ENCODE measurements around the gene ECSCR. TPM values are rescaled to one million over a fixed set of nuclear protein-coding genes. Genes with fewer than 3 reads are reported as not detected.

The ECSCR gene
- total and polyA plus RNA-seq, 5 donors from 2014 or later, result 0.23 to 1.6 (median 0.78) TPM; not detected in 1

DNA sequence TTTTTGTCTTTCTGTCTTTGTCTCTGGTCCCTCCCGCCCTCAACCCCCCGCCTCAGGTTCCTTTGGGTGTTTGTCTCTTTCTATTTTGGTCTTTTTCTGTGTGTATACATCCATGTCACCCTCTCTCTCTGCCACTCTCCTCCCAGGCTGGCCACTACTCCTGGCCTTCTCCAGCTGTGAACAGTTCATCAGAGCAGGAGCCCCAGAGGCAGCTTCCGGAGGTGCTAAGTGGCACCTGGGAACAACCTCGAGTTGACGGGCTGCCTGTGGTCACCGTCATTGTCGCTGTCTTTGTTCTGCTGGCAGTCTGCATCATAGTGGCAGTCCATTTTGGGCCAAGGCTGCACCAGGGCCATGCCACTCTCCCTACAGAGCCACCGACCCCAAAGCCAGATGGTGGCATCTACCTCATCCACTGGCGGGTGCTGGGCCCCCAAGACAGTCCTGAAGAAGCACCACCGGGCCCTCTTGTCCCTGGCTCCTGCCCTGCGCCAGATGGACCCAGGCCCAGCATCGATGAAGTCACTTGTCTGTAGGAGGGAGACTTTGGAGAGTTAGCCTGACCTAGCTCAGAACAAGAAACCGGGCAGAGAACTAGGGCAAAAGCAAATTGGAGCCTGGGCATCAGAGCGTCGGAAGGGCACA lies 10.0 kb upstream of the ECSCR start:
- Histone ChIP-seq H3K9me3 (ENCODE audit: control insufficient read depth in 2 of 2, low read length in 2 of 2) (no peaks in the 10 kb centered on the region), H3K4me3 (ENCODE audit: low read depth, low read length) (no peak overlapping the region), H3K4me1 (ENCODE audit: control insufficient read depth, insufficient read depth, low read length, poor library complexity, severe bottlenecking) (peaks cover 81% of the 10 kb centered on the region), H3K27ac (ENCODE audit: insufficient read depth, low read length, poor library complexity, severe bottlenecking) (peak overlapping the region; percentile 66), H3K27me3 (ENCODE audit: control insufficient read depth, insufficient read depth, low read length) (no peaks in the 10 kb centered on the region), H3K36me3 (ENCODE audit: control insufficient read depth, insufficient read depth, low read length) (peaks cover 24% of the 10 kb centered on the region)
- no peak for ATAC-seq (ENCODE audit: low read depth in 2 of 2)
- Mint-ChIP-seq H3K4me3 (peak overlapping the region; percentile 84 to 93 (median 88)), H3K27ac (peak overlapping the region; percentile 96 to 98 (median 97)), H3K9me3 (no peaks in the 10 kb centered on the region), H3K27me3 (no peaks in the 10 kb centered on the region), H3K4me1 (peaks cover 18 to 85% (median 60%) of the 10 kb centered on the region in 4 donors), H3K36me3 (peaks cover 9% of the 10 kb centered on the region)
- no peak for DNase-seq

DNA sequence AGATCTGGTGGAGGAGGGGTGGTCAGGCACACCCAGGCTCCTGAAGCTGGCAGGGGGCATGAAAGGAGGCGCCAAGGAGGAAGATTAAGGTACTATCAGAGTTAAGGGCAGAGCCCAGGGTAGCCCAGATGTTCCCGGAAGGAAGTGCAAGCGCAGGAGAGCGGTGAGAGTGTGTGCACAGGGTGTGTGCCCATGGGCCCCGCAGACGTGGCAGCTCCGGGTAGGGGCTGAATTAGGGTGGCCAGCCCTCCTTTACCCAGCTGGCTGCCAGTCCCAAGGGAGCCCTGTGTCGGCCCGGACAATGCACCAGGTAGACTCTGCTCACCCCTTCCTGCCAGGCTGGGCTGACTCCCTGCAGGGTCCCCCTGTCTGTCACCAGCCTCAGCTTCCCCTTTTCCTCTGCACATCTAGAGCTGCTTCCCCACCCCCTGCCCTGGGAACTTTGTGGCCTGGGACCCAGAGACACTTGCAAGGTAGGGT lies 8.3 kb upstream of the ECSCR start, which contains the start of gene SMIM33:
Gene SMIM33, plus strand, starts transcription at position 184 of the 480 bp plus-strand sequence. Its CDS starts 118 bp downstream, at position 302.
- Histone ChIP-seq H3K4me3 (ENCODE audit: low read depth, low read length) (peak within 1 kb of the TSS; percentile 57), H3K27me3 (ENCODE audit: control insufficient read depth, insufficient read depth, low read length) (no peaks in the 10 kb centered on the region), H3K36me3 (ENCODE audit: control insufficient read depth, insufficient read depth, low read length) (peaks cover 10% of the 10 kb centered on the region), H3K9me3 (ENCODE audit: control insufficient read depth in 2 of 2, low read length in 2 of 2) (no peaks in the 10 kb centered on the region), H3K27ac (ENCODE audit: insufficient read depth, low read length, poor library complexity, severe bottlenecking) (peak within 1 kb of the TSS; percentile 66), H3K4me1 (ENCODE audit: control insufficient read depth, insufficient read depth, low read length, poor library complexity, severe bottlenecking) (peaks cover 71% of the 10 kb centered on the region)
- Mint-ChIP-seq H3K27me3 (no peaks in the 10 kb centered on the region), H3K36me3 (peaks cover 9% of the 10 kb centered on the region), H3K4me1 (peaks cover 18 to 74% (median 55%) of the 10 kb centered on the region in 4 donors), H3K4me3 (peak within 1 kb of the TSS; percentile 84 to 92 (median 88)), H3K9me3 (no peaks in the 10 kb centered on the region), H3K27ac (peak within 1 kb of the TSS; percentile 93 to 97 (median 96))
- DNase-seq (peak; percentile 23 to 75 (median 41)), ATAC-seq (ENCODE audit: low read depth in 2 of 2) (peak; percentile 69 to 71)

DNA sequence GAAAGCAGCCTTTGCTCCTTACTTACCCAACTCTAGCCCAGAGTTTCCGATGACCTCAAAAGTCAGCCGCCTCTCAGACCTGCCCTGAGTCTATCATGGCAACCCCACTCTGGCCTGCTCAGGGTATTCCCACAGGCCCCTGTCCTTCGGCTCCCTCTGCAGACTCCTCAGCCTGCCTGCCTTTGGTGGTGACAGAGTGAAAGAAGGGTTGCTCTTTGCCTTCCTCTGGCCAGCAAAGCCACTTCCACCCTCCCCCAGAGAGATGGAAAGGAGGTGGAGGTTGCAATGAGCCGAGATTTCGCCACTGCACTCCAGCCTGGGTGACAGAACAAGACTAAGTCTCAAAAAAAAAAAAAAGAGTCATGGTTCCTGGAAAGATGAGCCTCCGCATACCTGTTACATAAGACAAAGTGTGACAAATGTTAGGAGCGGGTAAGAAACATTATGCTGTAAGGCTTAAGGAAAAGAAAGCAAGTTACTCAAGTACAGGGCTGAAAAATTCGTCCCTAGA lies 5.9 kb upstream of the ECSCR start:
- peaks cover 14 to 56% (median 36%) of the 10 kb centered on the region in 4 donors for H3K4me1 Mint-ChIP-seq
- no peak overlapping the region for H3K27ac ChIP-seq (ENCODE audit: insufficient read depth, low read length, poor library complexity, severe bottlenecking)
- no peak for ATAC-seq (ENCODE audit: low read depth in 2 of 2)
- no peaks in the 10 kb centered on the region for H3K9me3 Mint-ChIP-seq
- no peaks in the 10 kb centered on the region for H3K36me3 ChIP-seq (ENCODE audit: control insufficient read depth, insufficient read depth, low read length)
- H3K4me3 ChIP-seq (ENCODE audit: low read depth, low read length), result no peak overlapping the region
- no peaks in the 10 kb centered on the region for H3K27me3 ChIP-seq (ENCODE audit: control insufficient read depth, insufficient read depth, low read length)
- no peaks in the 10 kb centered on the region for H3K36me3 Mint-ChIP-seq
- peak overlapping the region; percentile 9 to 96 (median 93) for H3K27ac Mint-ChIP-seq
- no peaks in the 10 kb centered on the region for H3K9me3 ChIP-seq (ENCODE audit: control insufficient read depth in 2 of 2, low read length in 2 of 2)
- DNase-seq, result no peak
- H3K27me3 Mint-ChIP-seq, result no peaks in the 10 kb centered on the region
- H3K4me3 Mint-ChIP-seq, result peak overlapping the region; percentile 1 to 87 (median 58)
- H3K4me1 ChIP-seq (ENCODE audit: control insufficient read depth, insufficient read depth, low read length, poor library complexity, severe bottlenecking), result peaks cover 50% of the 10 kb centered on the region

DNA sequence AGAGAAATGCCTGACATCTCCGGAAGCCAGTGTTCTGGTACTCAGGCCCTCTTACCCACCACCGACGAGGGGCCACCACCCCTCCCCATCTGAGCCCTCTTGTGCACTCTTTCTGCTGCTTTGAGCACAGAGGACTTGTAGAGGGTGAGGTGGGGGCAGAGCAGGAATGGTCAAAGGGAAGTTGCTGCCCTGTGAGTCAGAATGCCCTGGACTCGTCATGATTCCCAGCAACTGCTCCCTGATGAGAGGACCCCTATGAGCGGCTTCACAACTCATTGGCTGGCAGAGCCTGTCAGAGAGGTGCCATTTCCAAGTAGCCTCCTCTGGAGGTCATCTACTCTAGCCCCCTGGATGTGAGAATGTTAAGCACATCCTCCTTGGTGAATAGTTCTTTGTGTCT lies 845 bp downstream of the ECSCR start:
- Histone ChIP-seq H3K27ac (ENCODE audit: insufficient read depth, low read length, poor library complexity, severe bottlenecking) (no peak overlapping the region), H3K27me3 (ENCODE audit: control insufficient read depth, insufficient read depth, low read length) (no peaks in the 10 kb centered on the region), H3K4me3 (ENCODE audit: low read depth, low read length) (no peak overlapping the region), H3K36me3 (ENCODE audit: control insufficient read depth, insufficient read depth, low read length) (no peaks in the 10 kb centered on the region), H3K4me1 (ENCODE audit: control insufficient read depth, insufficient read depth, low read length, poor library complexity, severe bottlenecking) (peaks cover 39% of the 10 kb centered on the region), H3K9me3 (ENCODE audit: control insufficient read depth in 2 of 2, low read length in 2 of 2) (no peaks in the 10 kb centered on the region)
- no peaks in the 10 kb centered on the region for H3K27me3 Mint-ChIP-seq
- ATAC-seq (ENCODE audit: low read depth in 2 of 2) (no peak), DNase-seq (no peak)
- peak overlapping the region in 1 of 4 donors; percentile 71 for H3K4me3 Mint-ChIP-seq
- H3K9me3 Mint-ChIP-seq, result no peaks in the 10 kb centered on the region
- peaks cover 0 to 55% (median 30%) of the 10 kb centered on the region in 4 donors for H3K4me1 Mint-ChIP-seq
- H3K36me3 Mint-ChIP-seq, result no peaks in the 10 kb centered on the region
- H3K27ac Mint-ChIP-seq, result peak overlapping the region in 1 of 3 donors; percentile 20

DNA sequence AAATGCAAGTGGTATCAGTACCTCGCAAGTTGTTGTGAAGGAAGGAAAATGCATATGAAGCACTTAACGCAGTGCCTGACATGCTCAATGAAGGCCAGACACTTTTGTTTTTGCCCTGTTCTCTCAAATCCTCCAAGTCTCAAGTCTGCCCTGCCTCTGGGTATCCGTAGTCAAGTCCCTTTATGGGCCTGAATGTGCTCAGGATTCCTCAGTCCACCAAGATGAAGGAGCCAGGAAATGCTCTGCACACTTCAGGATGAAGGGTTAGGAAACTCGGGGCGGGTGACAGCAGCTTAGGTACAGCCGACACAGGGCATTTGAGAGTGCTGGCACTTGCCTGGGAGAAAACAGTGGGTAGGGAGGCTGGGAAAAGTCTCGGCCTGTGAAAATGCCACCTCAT lies 1.4 kb downstream of the ECSCR start:
- Histone ChIP-seq H3K36me3 (ENCODE audit: control insufficient read depth, insufficient read depth, low read length) (no peaks in the 10 kb centered on the region), H3K27ac (ENCODE audit: insufficient read depth, low read length, poor library complexity, severe bottlenecking) (peak overlapping the region; percentile 6), H3K27me3 (ENCODE audit: control insufficient read depth, insufficient read depth, low read length) (no peaks in the 10 kb centered on the region), H3K9me3 (ENCODE audit: control insufficient read depth in 2 of 2, low read length in 2 of 2) (no peaks in the 10 kb centered on the region), H3K4me3 (ENCODE audit: low read depth, low read length) (no peak overlapping the region), H3K4me1 (ENCODE audit: control insufficient read depth, insufficient read depth, low read length, poor library complexity, severe bottlenecking) (peaks cover 39% of the 10 kb centered on the region)
- Mint-ChIP-seq H3K27me3 (no peaks in the 10 kb centered on the region), H3K27ac (peak overlapping the region in 2 of 3 donors; percentile 76 to 97), H3K4me3 (peak overlapping the region in 2 of 4 donors; percentile 33 to 71), H3K9me3 (no peaks in the 10 kb centered on the region), H3K36me3 (no peaks in the 10 kb centered on the region), H3K4me1 (peaks cover 0 to 59% (median 34%) of the 10 kb centered on the region in 4 donors)
- ATAC-seq (ENCODE audit: low read depth in 2 of 2) (no peak), DNase-seq (no peak)

DNA sequence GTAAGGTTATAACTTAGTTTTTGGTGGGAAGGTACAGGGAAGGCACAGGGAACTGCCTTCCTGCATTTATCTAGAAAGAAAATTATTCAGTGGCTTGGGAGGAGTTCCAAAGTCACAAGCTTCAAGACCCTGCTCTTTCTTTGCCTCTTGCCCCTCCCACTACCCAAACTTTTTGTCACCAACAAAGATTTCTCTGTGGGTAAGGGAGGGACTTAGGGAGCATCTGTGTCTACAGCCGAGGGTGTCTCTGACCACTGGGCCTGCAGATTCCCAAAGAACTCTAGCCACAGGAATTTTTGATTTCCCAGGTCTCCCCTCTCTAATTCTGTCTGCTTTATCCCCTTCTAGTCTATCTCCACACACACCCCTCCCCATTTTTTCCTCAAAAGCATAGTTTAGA lies 2.1 kb downstream of the ECSCR start:
- no peaks in the 10 kb centered on the region for H3K27me3 ChIP-seq (ENCODE audit: control insufficient read depth, insufficient read depth, low read length)
- no peak overlapping the region for H3K27ac ChIP-seq (ENCODE audit: insufficient read depth, low read length, poor library complexity, severe bottlenecking)
- H3K9me3 ChIP-seq (ENCODE audit: control insufficient read depth in 2 of 2, low read length in 2 of 2), result no peaks in the 10 kb centered on the region
- Mint-ChIP-seq H3K4me1 (peaks cover 0 to 62% (median 34%) of the 10 kb centered on the region in 4 donors), H3K27me3 (no peaks in the 10 kb centered on the region), H3K9me3 (no peaks in the 10 kb centered on the region), H3K27ac (peak overlapping the region; percentile 34 to 97 (median 76)), H3K36me3 (no peaks in the 10 kb centered on the region), H3K4me3 (peak overlapping the region in 3 of 4 donors; percentile 21 to 71 (median 43))
- ATAC-seq (ENCODE audit: low read depth in 2 of 2) (no peak), DNase-seq (no peak)
- no peaks in the 10 kb centered on the region for H3K36me3 ChIP-seq (ENCODE audit: control insufficient read depth, insufficient read depth, low read length)
- H3K4me1 ChIP-seq (ENCODE audit: control insufficient read depth, insufficient read depth, low read length, poor library complexity, severe bottlenecking), result peaks cover 39% of the 10 kb centered on the region
- H3K4me3 ChIP-seq (ENCODE audit: low read depth, low read length), result no peak overlapping the region

DNA sequence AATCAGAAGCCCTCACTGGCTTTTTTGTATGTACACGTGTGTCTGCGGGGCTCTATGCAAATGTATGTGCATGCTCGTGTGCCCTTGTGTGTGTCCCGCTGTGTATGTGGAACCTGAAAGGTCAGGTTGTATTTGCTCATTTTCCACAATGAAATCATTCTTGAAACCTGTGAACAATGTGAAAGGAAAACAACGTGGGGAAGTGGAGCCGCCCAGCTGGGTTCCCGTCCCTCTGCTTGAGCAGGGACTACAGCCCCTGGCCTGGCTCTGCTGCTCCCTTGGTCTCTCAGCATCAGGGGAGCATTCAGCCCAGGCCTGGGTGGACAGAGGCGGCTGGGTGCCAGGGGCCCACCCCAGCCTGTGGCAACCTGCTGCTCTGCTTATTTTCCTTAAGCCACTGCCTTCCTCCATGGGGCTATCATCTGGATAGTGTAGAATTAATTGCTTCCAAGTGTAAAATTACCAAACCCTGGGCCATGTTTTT lies 3.0 kb downstream of the ECSCR start:
- no peaks in the 10 kb centered on the region for H3K36me3 Mint-ChIP-seq
- H3K27ac Mint-ChIP-seq, result peak overlapping the region; percentile 91 to 98 (median 97)
- ATAC-seq (ENCODE audit: low read depth in 2 of 2) (no peak), DNase-seq (peak in 1 of 3 donors; percentile 49)
- Histone ChIP-seq H3K27ac (ENCODE audit: insufficient read depth, low read length, poor library complexity, severe bottlenecking) (peak overlapping the region; percentile 87), H3K4me3 (ENCODE audit: low read depth, low read length) (peak overlapping the region; percentile 43), H3K9me3 (ENCODE audit: control insufficient read depth in 2 of 2, low read length in 2 of 2) (no peaks in the 10 kb centered on the region), H3K36me3 (ENCODE audit: control insufficient read depth, insufficient read depth, low read length) (no peaks in the 10 kb centered on the region), H3K27me3 (ENCODE audit: control insufficient read depth, insufficient read depth, low read length) (no peaks in the 10 kb centered on the region), H3K4me1 (ENCODE audit: control insufficient read depth, insufficient read depth, low read length, poor library complexity, severe bottlenecking) (peaks cover 39% of the 10 kb centered on the region)
- no peaks in the 10 kb centered on the region for H3K9me3 Mint-ChIP-seq
- peaks cover 0 to 72% (median 35%) of the 10 kb centered on the region in 4 donors for H3K4me1 Mint-ChIP-seq
- peak overlapping the region; percentile 40 to 88 (median 72) for H3K4me3 Mint-ChIP-seq
- H3K27me3 Mint-ChIP-seq, result no peaks in the 10 kb centered on the region

Data from CD4-positive, CD25-positive, alpha-beta regulatory T cell (primary cell).